H1 (cell line): ENCODE measurements around the gene FIGNL2. TPM values are rescaled to one million over a fixed set of nuclear protein-coding genes. Genes with fewer than 3 reads are reported as not detected.

Experiments
- BACH1 ChIP-seq: IDR thresholded peaks from 2 replicates; pipeline ENCODE4 v1.6.1; 2012; ENCODE audit warnings: low read length, improper control_type of control experiment
- SAP30 ChIP-seq: fragments of 300-600 bp; sonication (generic); IDR thresholded peaks from 2 replicates; pipeline ENCODE4 v1.7.1; 2012; ENCODE audit warnings: low read length, moderate library complexity, mild to moderate bottlenecking, inconsistent platforms; ENCODE audit not compliant: insufficient read depth, insufficient replicate concordance
- polyA plus RNA-seq, 7 experiments: library from polyadenylated mRNA; depleted of rRNA in 3 of 7; stranded (reverse) in 5 of 7; unstranded in 2 of 7; fragments of >200 nt in 5 of 7; fragments of 200-250 nt in 2 of 7; gene quantifications; 1 replicate in 5 of 7; 2 replicates in 1 of 7; 4 replicates in 1 of 7; pipeline versions ENCODE4 v1.2.1 to v1.2.3, GENCODE V29; 2011 to 2013; ENCODE audit warnings: missing spikeins in 2 of 7, mixed read lengths in 2 of 7
- total RNA-seq: library from RNA; stranded (reverse); fragmentation: NEBNext Ultra II Directional; extraction: Animal tissue kit (Norgen Biotek cat#: 25700); gene quantifications from 2 replicates; pipeline ENCODE4 v1.2.1, GENCODE V29; 2021

Gene FIGNL2
- total and polyA plus RNA-seq, 2 of the 8 experiments (the other 6 are each of a cell fraction or from before 2014, with no cell fraction given): 6.5 to 7.1 TPM

DNA sequence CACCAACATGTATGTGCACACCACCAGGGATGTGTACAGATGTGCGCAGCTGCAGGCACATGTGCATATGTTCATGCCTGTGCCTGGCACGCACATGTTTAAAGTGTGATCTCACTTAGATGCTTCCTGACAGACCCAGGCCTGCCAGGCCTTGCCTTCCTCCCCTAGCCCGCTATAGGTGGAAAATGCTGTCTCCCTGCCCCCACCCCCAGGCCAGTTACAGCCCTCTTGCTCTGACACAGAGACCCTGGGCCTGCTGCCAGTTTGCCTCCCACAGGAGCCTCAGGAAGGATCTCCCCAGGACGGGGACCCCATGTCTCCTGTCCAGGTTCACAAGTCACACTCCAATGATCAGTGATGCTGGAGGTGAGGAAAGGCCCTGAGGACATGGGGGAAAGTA is 21.6 kb downstream of the FIGNL2 start (continued):
- TF ChIP-seq SAP30: no peak
- no peak for TF ChIP-seq BACH1
